ENCODE measurements around the gene VWA2.

The VWA2 gene

GRCh38 chr10:114300036-114300645 is 61.1 kb downstream of the VWA2 start:
- DNase-seq (ENCODE audit: low spot score): no peak
- CTCF ChIA-PET: no interaction called here
- POLR2A ChIA-PET (ENCODE audit: low non-redundant PET): no interaction called here
- no peak for TF ChIP-seq CTCF (conservative IDR thresholded peaks at IDR 0.05; ENCODE audit: low read depth)
- H3K27ac ChIP-seq: no peak overlapping the region

- no peak for TF ChIP-seq CTCF (conservative IDR thresholded peaks at IDR 0.05; ENCODE audit: low read depth)
- ChIA-PET POLR2A (ENCODE audit: low non-redundant PET) (no interaction called here), CTCF (no interaction called here)
- DNase-seq (ENCODE audit: low spot score): peak; percentile 88
- H3K27ac ChIP-seq: no peak overlapping the region
These were observed 62.1 kb downstream of the VWA2 start for GRCh38 chr10:114301177-114301576.

- DNase-seq (ENCODE audit: low spot score): no peak
- TF ChIP-seq CTCF (conservative IDR thresholded peaks at IDR 0.05; ENCODE audit: low read depth): no peak
- H3K27ac ChIP-seq: no peak overlapping the region
- CTCF ChIA-PET: interaction anchor here (0.6 to 1.1 kb wide), 2 partner anchors 90 to 598 kb away, joined by 3 read pairs; no protein-coding TSS in a partner anchor
- POLR2A ChIA-PET (ENCODE audit: low non-redundant PET): interaction anchor here (0.6 kb wide), 1 partner anchor 104 kb away, joined by 3 read pairs; no protein-coding TSS in a partner anchor
These were observed 63.1 kb downstream of the VWA2 start for GRCh38 chr10:114301951-114302710.

- no peak overlapping the region for H3K27ac ChIP-seq
- no peak for DNase-seq (ENCODE audit: low spot score)
- ChIA-PET CTCF (interaction anchor here (0.6 to 1.9 kb wide), 21 partner anchors 12 to 241 kb away, joined by 3 to 18 read pairs (median 4); partner anchors contain the start of gene AFAP1L2), POLR2A (ENCODE audit: low non-redundant PET) (no interaction called here)
- TF ChIP-seq CTCF (conservative IDR thresholded peaks at IDR 0.05; ENCODE audit: low read depth): no peak
These were observed 64.5 kb downstream of the VWA2 start for GRCh38 chr10:114303556-114303955.

GRCh38 chr10:114304017-114304570 is 65.0 kb downstream of the VWA2 start:
- ChIA-PET CTCF (interaction anchor here (0.5 to 1.9 kb wide), 28 partner anchors 11 to 803 kb away, joined by 3 to 18 read pairs (median 4); partner anchors contain the start of gene AFAP1L2), POLR2A (ENCODE audit: low non-redundant PET) (interaction anchor here (0.6 kb wide), 1 partner anchor 90 kb away, joined by 4 read pairs; no protein-coding TSS in a partner anchor)
- DNase-seq (ENCODE audit: low spot score): peak; percentile 77
- TF ChIP-seq CTCF (conservative IDR thresholded peaks at IDR 0.05; ENCODE audit: low read depth): peak; percentile 78
- no peak overlapping the region for H3K27ac ChIP-seq

Measured in RWPE1 (cell line).